NCI-H1436 treated with DMSO at 0.1 percent for 48 hours (cell line): ENCODE results near the gene HSPA8.
"Not testable (repeated sequence)": the region's sequence is repeated elsewhere in the genome, so short reads cannot be mapped to it uniquely, and the experiment has no call there.

Experiments used
- DNase-seq: peaks from one replicate; lab custom pipeline; 2025; lab: John Stamatoyannopoulos, UW

HSPA8 gene

GRCh38 chr11:123061403-123062157 is at the start of gene HSPA8:
TSS of gene HSPA8 (minus strand) at chr11:123062136. CDS start at chr11:123061324, 812 bp downstream.
- no peak for DNase-seq

- DNase-seq: peak; percentile 2
Observed at GRCh38 chr11:123111465-123111864, 49.5 kb upstream of the HSPA8 start.

GRCh38 chr11:123110397-123110796 is 48.5 kb upstream of the HSPA8 start:
- no peak for DNase-seq

- no peak for DNase-seq
Observed at GRCh38 chr11:123107945-123108495, 46.1 kb upstream of the HSPA8 start.

GRCh38 chr11:123104697-123105096 is 42.8 kb upstream of the HSPA8 start:
- DNase-seq: no peak

GRCh38 chr11:123103326-123103980 is 41.5 kb upstream of the HSPA8 start:
- peak; percentile 45 for DNase-seq

- no peak for DNase-seq
Observed at GRCh38 chr11:123100379-123101085, 38.6 kb upstream of the HSPA8 start.

GRCh38 chr11:123098990-123099389 is 37.1 kb upstream of the HSPA8 start:
- no peak for DNase-seq

- no peak for DNase-seq
Observed at GRCh38 chr11:123093739-123094138, 31.8 kb upstream of the HSPA8 start.

GRCh38 chr11:123091506-123091905 is 29.6 kb upstream of the HSPA8 start:
- no peak for DNase-seq

- not testable (repeated sequence) for DNase-seq
Observed at GRCh38 chr11:123090168-123090567, 28.2 kb upstream of the HSPA8 start.

- not testable (repeated sequence) for DNase-seq
Observed at GRCh38 chr11:123088896-123089295, 27.0 kb upstream of the HSPA8 start.

- DNase-seq: not testable (repeated sequence)
Observed at GRCh38 chr11:123087657-123088056, 25.7 kb upstream of the HSPA8 start.

- DNase-seq: no peak
Observed at GRCh38 chr11:123086305-123086704, 24.4 kb upstream of the HSPA8 start.

- DNase-seq: no peak
Observed at GRCh38 chr11:123085497-123085896, 23.6 kb upstream of the HSPA8 start.

GRCh38 chr11:123084454-123084853 is 22.5 kb upstream of the HSPA8 start:
- DNase-seq: no peak

- no peak for DNase-seq
Observed at GRCh38 chr11:123083623-123084029, 21.7 kb upstream of the HSPA8 start.

GRCh38 chr11:123082977-123083376 is 21.0 kb upstream of the HSPA8 start:
- no peak for DNase-seq

GRCh38 chr11:123080015-123080414 is 18.1 kb upstream of the HSPA8 start:
- no peak for DNase-seq

GRCh38 chr11:123076484-123076883 is 14.5 kb upstream of the HSPA8 start:
- DNase-seq: no peak

GRCh38 chr11:123073343-123074057 is 11.6 kb upstream of the HSPA8 start:
- DNase-seq: no peak

- DNase-seq: no peak
Observed at GRCh38 chr11:123072762-123073161, 10.8 kb upstream of the HSPA8 start.
